ENCODE results near the gene CHST13. TPM values are rescaled to one million over a fixed set of nuclear protein-coding genes. Genes with fewer than 3 reads are reported as not detected.

Gene CHST13
- total RNA-seq, 2 experiments from 2014 or later = not detected

- no peaks in the 10 kb centered on the region for H3K9me3 ChIP-seq (ENCODE audit: control insufficient read depth in 1 of 2, insufficient read depth in 1 of 2, low read length in 2 of 2)
- intact Hi-C loops (cut with DNase I, micrococcal nuclease) = no loop called here
- no peak for ATAC-seq (ENCODE audit: poor library complexity)
- no peak for DNase-seq
- no peak overlapping the region for H3K27ac ChIP-seq (ENCODE audit: low read depth in 1 of 2, low read length in 2 of 2)
- no peaks in the 10 kb centered on the region for H3K36me3 Mint-ChIP-seq (ENCODE audit: low read depth)
- no peaks in the 10 kb centered on the region for H3K27me3 Mint-ChIP-seq
- TF ChIP-seq, protein P1, sequence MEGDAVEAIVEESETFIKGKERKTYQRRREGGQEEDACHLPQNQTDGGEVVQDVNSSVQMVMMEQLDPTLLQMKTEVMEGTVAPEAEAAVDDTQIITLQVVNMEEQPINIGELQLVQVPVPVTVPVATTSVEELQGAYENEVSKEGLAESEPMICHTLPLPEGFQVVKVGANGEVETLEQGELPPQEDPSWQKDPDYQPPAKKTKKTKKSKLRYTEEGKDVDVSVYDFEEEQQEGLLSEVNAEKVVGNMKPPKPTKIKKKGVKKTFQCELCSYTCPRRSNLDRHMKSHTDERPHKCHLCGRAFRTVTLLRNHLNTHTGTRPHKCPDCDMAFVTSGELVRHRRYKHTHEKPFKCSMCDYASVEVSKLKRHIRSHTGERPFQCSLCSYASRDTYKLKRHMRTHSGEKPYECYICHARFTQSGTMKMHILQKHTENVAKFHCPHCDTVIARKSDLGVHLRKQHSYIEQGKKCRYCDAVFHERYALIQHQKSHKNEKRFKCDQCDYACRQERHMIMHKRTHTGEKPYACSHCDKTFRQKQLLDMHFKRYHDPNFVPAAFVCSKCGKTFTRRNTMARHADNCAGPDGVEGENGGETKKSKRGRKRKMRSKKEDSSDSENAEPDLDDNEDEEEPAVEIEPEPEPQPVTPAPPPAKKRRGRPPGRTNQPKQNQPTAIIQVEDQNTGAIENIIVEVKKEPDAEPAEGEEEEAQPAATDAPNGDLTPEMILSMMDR (IDR thresholded peaks at IDR 0.05) = no peak
- H3K4me3 ChIP-seq (ENCODE audit: low read length) = no peak overlapping the region
- peaks cover 11% of the 10 kb centered on the region for H3K4me1 Mint-ChIP-seq (ENCODE audit: low read depth)
- peaks cover 13% of the 10 kb centered on the region for H3K4me1 ChIP-seq (ENCODE audit: insufficient read depth, low read length)
- POLR2A ChIA-PET = no interaction called here
- H3K36me3 ChIP-seq (ENCODE audit: insufficient read depth, low read length) = no peaks in the 10 kb centered on the region
- H3K27ac Mint-ChIP-seq = no peak overlapping the region
- CTCF ChIA-PET = no interaction called here
- no peaks in the 10 kb centered on the region for H3K9me3 Mint-ChIP-seq
- no peaks in the 10 kb centered on the region for H3K27me3 ChIP-seq (ENCODE audit: control insufficient read depth in 1 of 2, insufficient read depth in 2 of 2, low read length in 2 of 2)
- H3K4me3 Mint-ChIP-seq = no peak overlapping the region
Measured at GRCh38 chr3:126486360-126486847, 37.6 kb upstream of the CHST13 start.

DNA sequence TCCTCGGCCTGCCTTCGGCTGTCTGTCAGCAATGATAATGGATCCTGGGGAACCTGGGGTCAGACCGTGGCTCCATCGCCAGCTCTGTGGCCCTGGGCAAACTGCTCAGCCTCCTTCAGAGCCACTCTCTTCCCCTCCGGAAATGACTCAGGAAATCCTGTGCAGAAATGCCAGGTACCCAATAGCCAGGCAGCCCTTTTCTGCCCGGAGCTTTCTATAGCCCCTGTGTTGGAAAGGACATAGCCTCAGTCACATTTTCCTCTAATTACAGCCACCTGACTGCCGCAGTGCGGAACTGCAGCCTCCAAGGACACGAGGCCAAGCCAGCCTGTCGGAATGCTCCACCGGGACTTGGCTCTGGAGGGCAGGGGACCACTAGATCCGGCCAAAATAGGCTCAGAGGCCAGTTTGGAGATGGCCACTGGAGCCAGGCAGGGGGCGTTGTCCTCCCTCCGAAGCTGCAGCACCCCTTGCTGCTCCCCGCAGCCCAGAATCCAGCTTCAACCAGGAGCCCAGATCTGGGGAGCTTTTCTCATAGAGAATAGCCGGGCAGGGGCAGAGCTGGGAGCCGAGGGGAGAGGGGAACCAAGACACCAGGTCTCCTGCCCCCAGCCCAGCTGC, 36.7 kb upstream of the CHST13 start:
- Histone ChIP-seq H3K9me3 (ENCODE audit: control insufficient read depth in 1 of 2, insufficient read depth in 1 of 2, low read length in 2 of 2) (no peaks in the 10 kb centered on the region), H3K27me3 (ENCODE audit: control insufficient read depth in 1 of 2, insufficient read depth in 2 of 2, low read length in 2 of 2) (no peaks in the 10 kb centered on the region), H3K27ac (ENCODE audit: low read depth in 1 of 2, low read length in 2 of 2) (no peak overlapping the region), H3K4me1 (ENCODE audit: insufficient read depth, low read length) (peaks cover 13% of the 10 kb centered on the region), H3K4me3 (ENCODE audit: low read length) (no peak overlapping the region), H3K36me3 (ENCODE audit: insufficient read depth, low read length) (no peaks in the 10 kb centered on the region)
- ATAC-seq (ENCODE audit: poor library complexity) (no peak), DNase-seq (peak in 2 of 14 experiments; percentile 8)
- TF ChIP-seq, protein P1 (IDR thresholded peaks at IDR 0.05) = no peak
- ChIA-PET POLR2A (no interaction called here), CTCF (no interaction called here)
- no peak overlapping the region for H3K4me3 Mint-ChIP-seq
- H3K4me1 Mint-ChIP-seq (ENCODE audit: low read depth) = peaks cover 11% of the 10 kb centered on the region
- intact Hi-C loops (cut with DNase I, micrococcal nuclease) = no loop called here
- no peak overlapping the region for H3K27ac Mint-ChIP-seq
- no peaks in the 10 kb centered on the region for H3K36me3 Mint-ChIP-seq (ENCODE audit: low read depth)
- no peaks in the 10 kb centered on the region for H3K27me3 Mint-ChIP-seq
- no peaks in the 10 kb centered on the region for H3K9me3 Mint-ChIP-seq

DNA sequence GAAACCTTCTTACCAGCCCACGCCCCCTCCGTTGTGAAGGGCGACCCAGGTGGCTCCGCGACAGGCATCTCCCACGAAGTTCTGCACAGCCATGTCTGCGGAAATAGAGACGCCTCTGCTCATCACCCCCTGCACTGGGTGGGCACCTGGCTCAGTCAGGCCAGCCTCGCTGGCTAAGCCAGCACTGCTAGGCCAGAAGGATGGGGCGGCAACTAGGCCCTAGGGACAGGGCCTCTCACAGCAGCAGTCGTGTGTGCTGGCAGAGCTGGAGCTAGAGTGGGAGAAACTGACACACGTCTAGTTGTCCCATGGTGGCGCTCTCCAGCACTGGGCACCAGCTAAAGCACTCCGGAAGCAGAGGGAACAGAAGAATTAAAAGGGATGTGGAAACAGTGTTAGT, 35.8 kb upstream of the CHST13 start:
- no peak overlapping the region for H3K4me3 ChIP-seq (ENCODE audit: low read length)
- ChIA-PET POLR2A (no interaction called here), CTCF (no interaction called here)
- H3K4me1 ChIP-seq (ENCODE audit: insufficient read depth, low read length) = peaks cover 13% of the 10 kb centered on the region
- no peaks in the 10 kb centered on the region for H3K27me3 Mint-ChIP-seq
- ATAC-seq (ENCODE audit: poor library complexity) (no peak), DNase-seq (no peak)
- no peak overlapping the region for H3K27ac ChIP-seq (ENCODE audit: low read depth in 1 of 2, low read length in 2 of 2)
- no peaks in the 10 kb centered on the region for H3K27me3 ChIP-seq (ENCODE audit: control insufficient read depth in 1 of 2, insufficient read depth in 2 of 2, low read length in 2 of 2)
- no peak overlapping the region for H3K27ac Mint-ChIP-seq
- H3K36me3 Mint-ChIP-seq (ENCODE audit: low read depth) = no peaks in the 10 kb centered on the region
- no peaks in the 10 kb centered on the region for H3K9me3 ChIP-seq (ENCODE audit: control insufficient read depth in 1 of 2, insufficient read depth in 1 of 2, low read length in 2 of 2)
- TF ChIP-seq, protein P1 (IDR thresholded peaks at IDR 0.05) = no peak
- intact Hi-C loops (cut with DNase I, micrococcal nuclease) = no loop called here
- no peaks in the 10 kb centered on the region for H3K36me3 ChIP-seq (ENCODE audit: insufficient read depth, low read length)
- H3K9me3 Mint-ChIP-seq = no peaks in the 10 kb centered on the region
- H3K4me1 Mint-ChIP-seq (ENCODE audit: low read depth) = peaks cover 12% of the 10 kb centered on the region
- H3K4me3 Mint-ChIP-seq = no peak overlapping the region
